HEK293 (cell line): ENCODE results near the gene LITAFD.

ENCODE experiments used
- CTCF ChIA-PET: fragments of 350-600 bp; formaldehyde crosslinking; extraction: SDS; loops from one replicate; lab custom pipeline; 2021; ENCODE audit warnings: antibody characterized with exemption; lab: Yijun Ruan, JAX
- POLR2A ChIA-PET: fragments of 300-600 bp; formaldehyde crosslinking; extraction: SDS; loops from one replicate; lab custom pipeline; 2020; ENCODE audit warnings: antibody characterized with exemption, inconsistent platforms; lab: Yijun Ruan, JAX
- H3K27ac ChIP-seq: fragments of 200-500 bp; sonication (Bioruptor generic); 2 replicates; pipeline ENCODE4 v1.5.1; 2014; ENCODE audit warnings: low read depth, low read length, control low read depth, inconsistent platforms; ENCODE audit errors: extremely low read depth
- H3K36me3 ChIP-seq, 2 experiments: fragments of 200-500 bp in 1 of 2; sonication (Bioruptor generic) in 1 of 2; 1 replicate in 1 of 2; 2 replicates in 1 of 2; pipeline ENCODE4 v1.5.1; 2014 to 2017; ENCODE audit warnings: inconsistent platforms in 2 of 2, low read length in 2 of 2; ENCODE audit not compliant: control insufficient read depth in 2 of 2, insufficient read depth in 1 of 2
- H3K4me1 ChIP-seq: fragments of 200-500 bp; sonication (Bioruptor generic); 2 replicates; pipeline ENCODE4 v1.5.1; 2014; ENCODE audit warnings: mild to moderate bottlenecking, low read length, inconsistent platforms; ENCODE audit not compliant: control insufficient read depth, insufficient read depth
- H3K4me3 ChIP-seq: 2 replicates; pipeline ENCODE4 v1.5.1; 2011; ENCODE audit warnings: low read depth, mild to moderate bottlenecking, control low read depth, low read length, moderate library complexity
- H3K9me3 ChIP-seq: fragments of 200-500 bp; sonication (Bioruptor generic); 2 replicates; pipeline ENCODE4 v1.5.1; 2014; ENCODE audit warnings: low read depth, low read length, inconsistent platforms; ENCODE audit not compliant: control insufficient read depth, insufficient read depth
- ATF2 ChIP-seq: fragments of 450-650 bp; formaldehyde crosslinking; IDR thresholded peaks from 2 replicates; pipeline ENCODE4 v1.5.1; 2016; ENCODE audit warnings: missing biosample characterization, missing genetic modification characterization, low read depth
- BCL6B ChIP-seq: fragments of 450-650 bp; formaldehyde crosslinking; IDR thresholded peaks from 2 replicates; pipeline ENCODE4 v1.5.1; 2017; ENCODE audit warnings: missing biosample characterization, missing genetic modification characterization
- KLF10 ChIP-seq: fragments of 450-650 bp; IDR thresholded peaks from 2 replicates; pipeline ENCODE4 v1.5.1; 2018; ENCODE audit warnings: missing biosample characterization, mild to moderate bottlenecking, missing genetic modification characterization
- KLF16 ChIP-seq: fragments of 450-650 bp; formaldehyde crosslinking; IDR thresholded peaks from 2 replicates; pipeline ENCODE4 v1.5.1; 2017; ENCODE audit warnings: missing biosample characterization, missing genetic modification characterization
- MEIS1 ChIP-seq: sonication (generic); formaldehyde crosslinking; IDR thresholded peaks from 2 replicates; pipeline ENCODE4 v1.8.1; 2022; ENCODE audit warnings: missing genetic modification reagents, mild to moderate bottlenecking, borderline replicate concordance
- SALL2 ChIP-seq: fragments of 450-650 bp; formaldehyde crosslinking; IDR thresholded peaks from 2 replicates; pipeline ENCODE4 v1.5.0; 2017; ENCODE audit warnings: missing biosample characterization, mild to moderate bottlenecking, missing genetic modification characterization, borderline replicate concordance
- SP7 ChIP-seq: fragments of 450-650 bp; formaldehyde crosslinking; IDR thresholded peaks from 2 replicates; pipeline ENCODE4 v1.5.1; 2016; ENCODE audit warnings: missing biosample characterization, missing genetic modification characterization
- ZBTB17 ChIP-seq: fragments of 450-650 bp; formaldehyde crosslinking; IDR thresholded peaks from 2 replicates; pipeline ENCODE4 v1.5.1; 2016; ENCODE audit warnings: missing biosample characterization, missing genetic modification characterization
- ZEB2 ChIP-seq: fragments of 450-650 bp; formaldehyde crosslinking; IDR thresholded peaks from 2 replicates; pipeline ENCODE4 v1.5.1; 2016; ENCODE audit warnings: missing biosample characterization, missing genetic modification characterization
- ZFHX2 ChIP-seq: fragments of 450-650 bp; formaldehyde crosslinking; conservative IDR thresholded peaks from 2 replicates; pipeline ENCODE4 v1.5.1; 2016; ENCODE audit warnings: missing biosample characterization, missing genetic modification characterization
- ZFP3 ChIP-seq: fragments of 450-650 bp; formaldehyde crosslinking; IDR thresholded peaks from 2 replicates; pipeline ENCODE4 v1.5.1; 2016; ENCODE audit warnings: low read depth, missing biosample characterization, missing genetic modification characterization
- ZIC2 ChIP-seq: fragments of 450-650 bp; formaldehyde crosslinking; IDR thresholded peaks from 2 replicates; pipeline ENCODE4 v1.5.1; 2016; ENCODE audit warnings: missing biosample characterization, missing genetic modification characterization
- ZNF114 ChIP-seq: fragments of 450-650 bp; formaldehyde crosslinking; IDR thresholded peaks from 2 replicates; pipeline ENCODE4 v1.5.0; 2017; ENCODE audit warnings: missing biosample characterization, missing genetic modification characterization
- ZNF202 ChIP-seq: fragments of 450-650 bp; formaldehyde crosslinking; IDR thresholded peaks from 2 replicates; pipeline ENCODE4 v1.5.1; 2016; ENCODE audit warnings: missing biosample characterization, missing genetic modification characterization, borderline replicate concordance
- ZNF24 ChIP-seq: fragments of 450-650 bp; formaldehyde crosslinking; IDR thresholded peaks from 2 replicates; pipeline ENCODE4 v1.5.1; 2016; ENCODE audit warnings: missing biosample characterization, missing genetic modification characterization
- ZNF266 ChIP-seq: fragments of 450-650 bp; formaldehyde crosslinking; IDR thresholded peaks from 2 replicates; pipeline ENCODE4 v1.5.1; 2016; ENCODE audit warnings: missing biosample characterization, missing genetic modification characterization, low read depth
- ZNF341 ChIP-seq: fragments of 450-650 bp; formaldehyde crosslinking; IDR thresholded peaks from 2 replicates; pipeline ENCODE4; 2016; ENCODE audit warnings: low read depth, missing biosample characterization, missing genetic modification characterization
- ZNF530 ChIP-seq: fragments of 450-650 bp; formaldehyde crosslinking; IDR thresholded peaks from 2 replicates; pipeline ENCODE4 v1.5.1; 2016; ENCODE audit warnings: low read depth, missing biosample characterization, missing genetic modification characterization
- ZNF544 ChIP-seq: fragments of 450-650 bp; formaldehyde crosslinking; IDR thresholded peaks from 2 replicates; pipeline ENCODE4 v1.5.0; 2017; ENCODE audit warnings: missing biosample characterization, missing genetic modification characterization
- ZNF548 ChIP-seq: fragments of 450-650 bp; formaldehyde crosslinking; IDR thresholded peaks from 2 replicates; pipeline ENCODE4 v1.5.1; 2016; ENCODE audit warnings: missing biosample characterization, missing genetic modification characterization
- ZNF600 ChIP-seq: fragments of 450-650 bp; formaldehyde crosslinking; IDR thresholded peaks from 2 replicates; pipeline ENCODE4 v1.5.1; 2016; ENCODE audit warnings: missing biosample characterization, missing genetic modification characterization
- ZNF654 ChIP-seq: fragments of 450-650 bp; formaldehyde crosslinking; IDR thresholded peaks from 2 replicates; pipeline ENCODE4 v1.5.1; 2016; ENCODE audit warnings: low read depth, missing biosample characterization, missing genetic modification characterization
- ZSCAN30 ChIP-seq: fragments of 450-650 bp; IDR thresholded peaks from 2 replicates; pipeline ENCODE4 v1.5.1; 2018; ENCODE audit warnings: missing biosample characterization, mild to moderate bottlenecking, missing genetic modification characterization, moderate library complexity
- ZXDB ChIP-seq: fragments of 450-650 bp; formaldehyde crosslinking; IDR thresholded peaks from 2 replicates; pipeline ENCODE4 v1.5.1; 2016; ENCODE audit warnings: missing biosample characterization, missing genetic modification characterization
- TF ChIP-seq, protein P1 (sequence below): fragments of 450-650 bp; formaldehyde crosslinking; IDR thresholded peaks from 2 replicates; pipeline ENCODE4 v1.5.1; 2016; ENCODE audit warnings: missing biosample characterization, missing genetic modification characterization
- TF ChIP-seq, protein P2 (sequence below): fragments of 450-650 bp; formaldehyde crosslinking; IDR thresholded peaks from 2 replicates; pipeline ENCODE4 v1.5.1; 2016; ENCODE audit warnings: missing biosample characterization, missing genetic modification characterization
- TF ChIP-seq, protein P3 (sequence below): fragments of 450-650 bp; formaldehyde crosslinking; IDR thresholded peaks from 2 replicates; pipeline ENCODE4 v1.5.1; 2016; ENCODE audit warnings: missing biosample characterization, missing genetic modification characterization
- TF ChIP-seq, protein P4 (sequence below): fragments of 450-650 bp; formaldehyde crosslinking; IDR thresholded peaks from 2 replicates; pipeline ENCODE4 v1.5.1; 2016; ENCODE audit warnings: missing biosample characterization, missing genetic modification characterization
- TF ChIP-seq, protein P5 (sequence below): fragments of 450-650 bp; formaldehyde crosslinking; IDR thresholded peaks from 2 replicates; pipeline ENCODE4 v1.5.1; 2016; ENCODE audit warnings: missing biosample characterization, missing genetic modification characterization

The LITAFD gene

DNA sequence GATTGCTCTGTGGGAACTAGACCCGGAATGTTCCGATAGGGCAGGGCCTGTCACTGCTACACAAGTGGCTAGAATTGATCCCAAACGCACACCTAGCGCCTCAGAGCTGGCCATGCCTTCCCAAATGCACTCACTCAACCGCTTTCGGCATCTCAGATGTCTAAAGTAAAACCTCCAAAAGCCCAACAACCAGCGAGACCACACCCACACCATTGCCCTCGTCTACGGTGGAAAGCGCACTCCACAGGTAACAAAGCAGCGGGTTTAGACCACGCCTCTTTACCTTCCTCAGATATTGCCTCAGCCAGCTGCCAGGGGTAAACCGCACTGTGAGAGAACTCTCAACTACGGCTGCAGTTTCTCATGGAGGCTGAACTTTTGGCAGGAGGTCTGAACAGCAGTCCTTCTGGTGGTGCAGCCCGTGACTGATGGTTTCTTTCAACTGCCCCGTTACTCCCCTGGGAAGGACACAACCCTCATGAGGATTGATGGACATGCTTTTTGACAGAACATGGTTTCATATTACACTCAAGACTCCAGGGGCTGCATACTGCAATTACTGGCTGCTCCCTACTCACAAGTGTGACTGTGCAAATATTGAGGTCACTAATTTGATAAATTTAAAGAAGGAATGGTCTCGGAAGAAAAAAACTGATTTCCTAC, 47.1 kb downstream of the LITAFD start (continued):
- TF ChIP-seq, protein P1, sequence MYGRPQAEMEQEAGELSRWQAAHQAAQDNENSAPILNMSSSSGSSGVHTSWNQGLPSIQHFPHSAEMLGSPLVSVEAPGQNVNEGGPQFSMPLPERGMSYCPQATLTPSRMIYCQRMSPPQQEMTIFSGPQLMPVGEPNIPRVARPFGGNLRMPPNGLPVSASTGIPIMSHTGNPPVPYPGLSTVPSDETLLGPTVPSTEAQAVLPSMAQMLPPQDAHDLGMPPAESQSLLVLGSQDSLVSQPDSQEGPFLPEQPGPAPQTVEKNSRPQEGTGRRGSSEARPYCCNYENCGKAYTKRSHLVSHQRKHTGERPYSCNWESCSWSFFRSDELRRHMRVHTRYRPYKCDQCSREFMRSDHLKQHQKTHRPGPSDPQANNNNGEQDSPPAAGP (tag by site-specific recombination), result no peak
- no peak for TF ChIP-seq SALL2 (tag by site-specific recombination)
- TF ChIP-seq, protein P2, sequence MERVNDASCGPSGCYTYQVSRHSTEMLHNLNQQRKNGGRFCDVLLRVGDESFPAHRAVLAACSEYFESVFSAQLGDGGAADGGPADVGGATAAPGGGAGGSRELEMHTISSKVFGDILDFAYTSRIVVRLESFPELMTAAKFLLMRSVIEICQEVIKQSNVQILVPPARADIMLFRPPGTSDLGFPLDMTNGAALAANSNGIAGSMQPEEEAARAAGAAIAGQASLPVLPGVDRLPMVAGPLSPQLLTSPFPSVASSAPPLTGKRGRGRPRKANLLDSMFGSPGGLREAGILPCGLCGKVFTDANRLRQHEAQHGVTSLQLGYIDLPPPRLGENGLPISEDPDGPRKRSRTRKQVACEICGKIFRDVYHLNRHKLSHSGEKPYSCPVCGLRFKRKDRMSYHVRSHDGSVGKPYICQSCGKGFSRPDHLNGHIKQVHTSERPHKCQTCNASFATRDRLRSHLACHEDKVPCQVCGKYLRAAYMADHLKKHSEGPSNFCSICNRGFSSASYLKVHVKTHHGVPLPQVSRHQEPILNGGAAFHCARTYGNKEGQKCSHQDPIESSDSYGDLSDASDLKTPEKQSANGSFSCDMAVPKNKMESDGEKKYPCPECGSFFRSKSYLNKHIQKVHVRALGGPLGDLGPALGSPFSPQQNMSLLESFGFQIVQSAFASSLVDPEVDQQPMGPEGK (tag by site-specific recombination), result no peak
- no peak for TF ChIP-seq ZNF341
- TF ChIP-seq ZNF24 (tag by site-specific recombination), result no peak
- TF ChIP-seq ZNF202 (tag by site-specific recombination), result no peak
- TF ChIP-seq MEIS1 (CRISPR knock-in tag), result no peak
- TF ChIP-seq ZFHX2 (tag by site-specific recombination), result no peak
- TF ChIP-seq, protein P3, sequence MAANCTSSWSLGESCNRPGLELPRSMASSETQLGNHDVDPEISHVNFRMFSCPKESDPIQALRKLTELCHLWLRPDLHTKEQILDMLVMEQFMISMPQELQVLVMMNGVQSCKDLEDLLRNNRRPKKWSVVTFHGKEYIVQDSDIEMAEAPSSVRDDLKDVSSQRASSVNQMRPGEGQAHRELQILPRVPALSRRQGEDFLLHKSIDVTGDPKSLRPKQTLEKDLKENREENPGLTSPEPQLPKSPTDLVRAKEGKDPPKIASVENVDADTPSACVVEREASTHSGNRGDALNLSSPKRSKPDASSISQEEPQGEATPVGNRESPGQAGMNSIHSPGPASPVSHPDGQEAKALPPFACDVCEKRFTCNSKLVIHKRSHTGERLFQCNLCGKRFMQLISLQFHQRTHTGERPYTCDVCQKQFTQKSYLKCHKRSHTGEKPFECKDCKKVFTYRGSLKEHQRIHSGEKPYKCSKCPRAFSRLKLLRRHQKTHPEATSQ, result no peak
- no peak for TF ChIP-seq ZNF266 (tag by site-specific recombination)
- no peak for TF ChIP-seq ZNF530 (tag by site-specific recombination)
- TF ChIP-seq SP7 (tag by site-specific recombination), result peak; percentile 55; the same call in 1 of the 2 replicates
- no peak for TF ChIP-seq BCL6B (tag by site-specific recombination)
- no peak for TF ChIP-seq ZEB2 (tag by site-specific recombination)
- 0 out of 2 replicates have a peak, but pooled peaks have one; percentile 10 for TF ChIP-seq ZIC2 (tag by site-specific recombination)
- 0 out of 2 replicates have a peak, but pooled peaks have one; percentile 19 for TF ChIP-seq ZNF600
- TF ChIP-seq KLF10 (tag by site-specific recombination), result no peak
- no peak for TF ChIP-seq KLF16 (tag by site-specific recombination)
- no peak for TF ChIP-seq ZNF114 (tag by site-specific recombination)

- no peak overlapping the region for H3K27ac ChIP-seq
- peaks cover 2% of the 10 kb centered on the region; the same call in 1 of the 2 replicates for H3K4me1 ChIP-seq
- no peaks in the 10 kb centered on the region for H3K9me3 ChIP-seq
- H3K36me3 ChIP-seq, result peaks cover 8 to 30% of the 10 kb centered on the region in 2 experiments; a peak in 2 of 3 replicates
- ChIA-PET POLR2A (no interaction called here), CTCF (interaction anchor here (0.6 kb wide), 1 partner anchor 78 kb away, joined by 3 read pairs; no protein-coding TSS in a partner anchor)
- no peak overlapping the region for H3K4me3 ChIP-seq
- TF ChIP-seq ZXDB (tag by site-specific recombination) (0 out of 2 replicates have a peak, but pooled peaks have one; percentile 25), ZFP3 (no peak), ZNF548 (tag by site-specific recombination) (no peak), SP7 (tag by site-specific recombination) (peak; percentile 19; the same call in 1 of the 2 replicates), ZNF654 (no peak), ZBTB17 (tag by site-specific recombination) (no peak), ZNF544 (tag by site-specific recombination) (no peak), ZSCAN30 (tag by site-specific recombination) (no peak), ATF2 (peak; percentile 72)
- TF ChIP-seq, protein P4, sequence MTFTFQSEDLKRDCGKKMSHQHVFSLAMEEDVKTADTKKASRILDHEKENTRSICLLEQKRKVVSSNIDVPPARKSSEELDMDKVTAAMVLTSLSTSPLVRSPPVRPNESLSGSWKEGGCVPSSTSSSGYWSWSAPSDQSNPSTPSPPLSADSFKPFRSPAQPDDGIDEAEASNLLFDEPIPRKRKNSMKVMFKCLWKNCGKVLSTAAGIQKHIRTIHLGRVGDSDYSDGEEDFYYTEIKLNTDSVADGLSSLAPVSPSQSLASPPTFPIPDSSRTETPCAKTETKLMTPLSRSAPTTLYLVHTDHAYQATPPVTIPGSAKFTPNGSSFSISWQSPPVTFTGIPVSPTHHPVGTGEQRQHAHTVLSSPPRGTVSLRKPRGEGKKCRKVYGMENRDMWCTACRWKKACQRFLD, result no peak
- TF ChIP-seq, protein P5, sequence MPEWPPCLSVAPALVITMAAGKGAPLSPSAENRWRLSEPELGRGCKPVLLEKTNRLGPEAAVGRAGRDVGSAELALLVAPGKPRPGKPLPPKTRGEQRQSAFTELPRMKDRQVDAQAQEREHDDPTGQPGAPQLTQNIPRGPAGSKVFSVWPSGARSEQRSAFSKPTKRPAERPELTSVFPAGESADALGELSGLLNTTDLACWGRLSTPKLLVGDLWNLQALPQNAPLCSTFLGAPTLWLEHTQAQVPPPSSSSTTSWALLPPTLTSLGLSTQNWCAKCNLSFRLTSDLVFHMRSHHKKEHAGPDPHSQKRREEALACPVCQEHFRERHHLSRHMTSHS (tag by site-specific recombination), result no peak
Measured at GRCh38 chr16:8931859-8932258, 49.7 kb downstream of the LITAFD start.
